AG04450 (cell line): ENCODE measurements around the gene CNTNAP2. TPM values are rescaled to one million over a fixed set of nuclear protein-coding genes. Genes with fewer than 3 reads are reported as not detected.

Source experiments
- CTCF ChIA-PET: fragments of 300-600, 350-600 bp; formaldehyde crosslinking; extraction: SDS; loops from one replicate; lab custom pipeline; 2022; ENCODE audit warnings: antibody characterized with exemption, inconsistent platforms; lab: Charles Lee
- POLR2A ChIA-PET: fragments of 350-600 bp; formaldehyde crosslinking; extraction: SDS; loops from one replicate; lab custom pipeline; 2021; ENCODE audit warnings: antibody characterized with exemption, inconsistent platforms; lab: Yijun Ruan, JAX
- DNase-seq: peaks from one replicate; pipeline ENCODE4 v3.0.0-alpha.2; 2011; ENCODE audit warnings: low read depth, low spot score
- H3K27ac ChIP-seq: one replicate; pipeline ENCODE4 v1.5.1; 2012; ENCODE audit warnings: low read depth, low read length, control low read depth
- H3K27me3 ChIP-seq: one replicate; pipeline ENCODE4 v1.6.0; 2012; ENCODE audit warnings: low read length; ENCODE audit not compliant: control insufficient read depth, insufficient read depth
- H3K4me3 ChIP-seq: 2 replicates; pipeline ENCODE4 v1.5.1; 2011; ENCODE audit warnings: mild to moderate bottlenecking, low read depth, low read length, control low read depth
- H3K9me3 ChIP-seq: 2 replicates; pipeline ENCODE4 v1.5.1; 2012; ENCODE audit warnings: low read length; ENCODE audit not compliant: control insufficient read depth, insufficient read depth
- polyA plus RNA-seq: library from polyadenylated mRNA; depleted of rRNA; stranded (reverse); fragments of >200 nt; gene quantifications from 2 replicates; pipeline ENCODE4 v1.2.3, GENCODE V29; 2011
- TF ChIP-seq, protein P1 (sequence below): IDR thresholded peaks from 2 replicates; pipeline ENCODE4 v1.5.1; 2011; ENCODE audit warnings: low read depth, low read length, control low read depth, inconsistent platforms

CNTNAP2 gene
- polyA plus RNA-seq, 1 experiment, result not detected

DNA sequence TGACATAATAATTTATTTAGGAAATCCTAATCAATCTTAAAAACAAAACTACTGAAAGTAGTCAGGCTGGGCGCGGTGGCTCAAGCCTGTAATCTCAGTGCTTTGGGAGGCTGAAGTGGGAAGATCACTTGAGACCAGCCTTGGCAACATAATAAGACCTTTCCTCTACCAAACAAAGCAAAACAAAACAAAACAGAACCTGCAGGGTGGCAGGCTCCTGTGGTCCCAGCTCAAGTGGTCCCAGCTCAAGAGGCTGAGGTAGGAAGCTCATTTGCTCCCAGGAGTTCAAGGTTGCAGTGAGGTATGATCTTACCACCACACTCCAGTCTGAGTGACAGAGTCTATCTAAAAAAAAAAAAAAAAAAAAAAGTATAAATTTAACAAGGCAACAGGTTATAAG is 748.0 kb downstream of the CNTNAP2 start:
- Histone ChIP-seq H3K4me3 (no peak overlapping the region), H3K9me3 (0 out of 2 replicates have a peak, but pooled peaks cover 3% of the 10 kb centered on the region), H3K27ac (no peak overlapping the region), H3K27me3 (no peaks in the 10 kb centered on the region)
- CTCF ChIA-PET, result no interaction called here
- no peak for DNase-seq
- TF ChIP-seq, protein P1, sequence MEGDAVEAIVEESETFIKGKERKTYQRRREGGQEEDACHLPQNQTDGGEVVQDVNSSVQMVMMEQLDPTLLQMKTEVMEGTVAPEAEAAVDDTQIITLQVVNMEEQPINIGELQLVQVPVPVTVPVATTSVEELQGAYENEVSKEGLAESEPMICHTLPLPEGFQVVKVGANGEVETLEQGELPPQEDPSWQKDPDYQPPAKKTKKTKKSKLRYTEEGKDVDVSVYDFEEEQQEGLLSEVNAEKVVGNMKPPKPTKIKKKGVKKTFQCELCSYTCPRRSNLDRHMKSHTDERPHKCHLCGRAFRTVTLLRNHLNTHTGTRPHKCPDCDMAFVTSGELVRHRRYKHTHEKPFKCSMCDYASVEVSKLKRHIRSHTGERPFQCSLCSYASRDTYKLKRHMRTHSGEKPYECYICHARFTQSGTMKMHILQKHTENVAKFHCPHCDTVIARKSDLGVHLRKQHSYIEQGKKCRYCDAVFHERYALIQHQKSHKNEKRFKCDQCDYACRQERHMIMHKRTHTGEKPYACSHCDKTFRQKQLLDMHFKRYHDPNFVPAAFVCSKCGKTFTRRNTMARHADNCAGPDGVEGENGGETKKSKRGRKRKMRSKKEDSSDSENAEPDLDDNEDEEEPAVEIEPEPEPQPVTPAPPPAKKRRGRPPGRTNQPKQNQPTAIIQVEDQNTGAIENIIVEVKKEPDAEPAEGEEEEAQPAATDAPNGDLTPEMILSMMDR, result no peak
- POLR2A ChIA-PET, result no interaction called here

DNA sequence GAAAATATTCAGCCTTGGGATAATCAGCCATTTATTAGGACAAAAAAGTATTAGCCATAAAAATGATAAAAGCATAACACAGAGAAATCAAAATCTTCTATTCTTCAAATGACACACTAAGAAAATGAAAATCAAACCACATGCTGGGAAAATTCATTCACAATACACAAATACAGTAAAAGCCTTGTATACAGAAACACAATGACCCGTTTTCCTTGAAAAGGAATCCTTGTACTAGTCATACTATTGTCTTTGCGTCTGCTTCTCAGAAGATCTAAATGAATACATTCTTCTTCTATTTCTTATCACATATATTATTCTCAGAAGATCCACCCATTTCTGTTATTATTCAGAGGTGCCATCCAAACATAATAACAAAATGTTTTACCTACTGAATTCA is 749.1 kb downstream of the CNTNAP2 start:
- ChIA-PET CTCF (no interaction called here), POLR2A (no interaction called here)
- no peak for DNase-seq
- Histone ChIP-seq H3K27ac (no peak overlapping the region), H3K9me3 (0 out of 2 replicates have a peak, but pooled peaks cover 3% of the 10 kb centered on the region), H3K27me3 (no peaks in the 10 kb centered on the region), H3K4me3 (no peak overlapping the region)
- TF ChIP-seq, protein P1, result no peak

- POLR2A ChIA-PET, result no interaction called here
- TF ChIP-seq, protein P1, result no peak
- H3K27me3 ChIP-seq, result no peaks in the 10 kb centered on the region
- H3K4me3 ChIP-seq, result no peak overlapping the region
- CTCF ChIA-PET, result no interaction called here
- H3K27ac ChIP-seq, result no peak overlapping the region
- peaks cover 6% of the 10 kb centered on the region; the same call in 1 of the 2 replicates for H3K9me3 ChIP-seq
- no peak for DNase-seq
Observed at GRCh38 chr7:146874722-146875121, 758.1 kb downstream of the CNTNAP2 start.

GRCh38 chr7:146875237-146875785 is 758.7 kb downstream of the CNTNAP2 start:
- DNase-seq, result no peak
- H3K4me3 ChIP-seq, result no peak overlapping the region
- no peaks in the 10 kb centered on the region for H3K27me3 ChIP-seq
- TF ChIP-seq, protein P1, result no peak
- ChIA-PET POLR2A (no interaction called here), CTCF (no interaction called here)
- peaks cover 6% of the 10 kb centered on the region; the same call in 1 of the 2 replicates for H3K9me3 ChIP-seq
- H3K27ac ChIP-seq, result no peak overlapping the region

DNA sequence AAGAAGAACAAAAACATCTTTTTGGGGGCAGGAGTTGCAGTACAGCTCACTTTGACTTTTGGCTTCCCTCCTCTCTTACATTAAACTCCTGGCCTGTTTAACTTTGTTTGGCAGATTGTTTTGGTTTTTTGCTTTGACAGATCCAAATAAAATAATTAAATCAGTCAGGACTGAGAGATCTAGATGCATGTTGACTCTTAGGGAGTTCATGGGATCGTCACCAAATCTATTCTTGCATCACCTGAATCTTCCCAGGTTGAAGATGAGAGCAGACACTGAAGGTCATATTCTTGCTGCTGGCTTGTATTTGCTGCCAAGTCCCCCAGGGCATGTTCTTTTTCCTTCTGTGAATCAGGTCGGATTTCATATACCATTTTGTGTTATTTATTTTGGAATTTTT is 759.4 kb downstream of the CNTNAP2 start:
- Histone ChIP-seq H3K27ac (no peak overlapping the region), H3K9me3 (peaks cover 5% of the 10 kb centered on the region; the same call in 1 of the 2 replicates), H3K27me3 (no peaks in the 10 kb centered on the region), H3K4me3 (no peak overlapping the region)
- no peak for DNase-seq
- ChIA-PET POLR2A (no interaction called here), CTCF (no interaction called here)
- TF ChIP-seq, protein P1, result no peak
